ENCODE results near the gene MYPOP. TPM values are rescaled to one million over a fixed set of nuclear protein-coding genes. Genes with fewer than 3 reads are reported as not detected.

MYPOP gene
- total and polyA plus RNA-seq, 2 of the 13 experiments (the other 11 are each of a cell fraction or from before 2014, with no cell fraction given), result 2.3 to 2.7 TPM

DNA sequence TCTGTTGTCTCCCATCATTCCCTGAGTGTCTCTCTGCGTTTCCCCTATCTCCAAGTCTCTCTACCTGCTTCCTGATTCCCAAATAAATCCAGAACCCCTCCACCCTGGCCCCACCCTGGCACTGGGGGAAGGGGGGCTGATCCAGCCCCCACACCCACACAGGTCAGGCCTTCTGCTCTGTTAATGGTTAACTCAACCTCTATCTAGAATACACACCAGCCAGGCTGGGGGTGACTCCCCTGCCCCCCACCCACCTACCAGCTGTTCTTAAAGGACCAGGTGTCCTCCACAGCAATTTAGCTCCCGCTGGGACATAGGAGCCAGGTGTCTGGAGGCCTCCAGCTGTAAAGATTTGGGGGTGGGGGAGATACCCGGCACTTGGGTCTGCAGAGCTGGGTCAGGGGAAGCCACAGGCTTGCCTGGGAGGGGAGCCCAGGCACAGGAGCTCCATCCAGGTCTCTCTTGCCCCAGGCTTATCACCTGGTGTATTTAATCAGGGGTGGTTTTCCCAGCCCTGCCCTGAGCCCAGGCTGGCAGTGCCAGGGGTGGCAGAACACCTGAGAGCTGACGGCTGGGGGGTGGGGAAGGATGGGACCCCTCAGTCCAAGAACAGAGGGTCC lies 20.4 kb downstream of the MYPOP start (continued):
- TF ChIP-seq NFKB2 (CRISPR knock-in tag; IDR thresholded peaks at IDR 0.05; ENCODE audit: borderline replicate concordance) (0 out of 2 replicates have a peak, but pooled peaks have one; percentile 38), SRSF4 (IDR thresholded peaks at IDR 0.05; ENCODE audit: low read depth, low read length, poor library complexity, severe bottlenecking) (no peak), ZBTB1 (CRISPR knock-in tag; IDR thresholded peaks at IDR 0.05; ENCODE audit: borderline replicate concordance) (no peak), ZNF124 (CRISPR knock-in tag; IDR thresholded peaks at IDR 0.05) (no peak), KDM1A (CRISPR knock-in tag; IDR thresholded peaks at IDR 0.05) (no peak), BRCA1 (CRISPR knock-in tag; IDR thresholded peaks at IDR 0.05) (no peak), PRMT3 (CRISPR knock-in tag; IDR thresholded peaks at IDR 0.05; ENCODE audit: borderline replicate concordance, low read depth) (0 out of 2 replicates have a peak, but pooled peaks have one; percentile 6), FOXP1 (IDR thresholded peaks at IDR 0.05) (no peak), FOXP1 (CRISPR knock-in tag; IDR thresholded peaks at IDR 0.05) (peak; percentile 52), ZKSCAN5 (CRISPR knock-in tag; IDR thresholded peaks at IDR 0.05) (no peak), AKAP8 (CRISPR knock-in tag; IDR thresholded peaks at IDR 0.05) (peak; percentile 21), ZNF839 (CRISPR knock-in tag; IDR thresholded peaks at IDR 0.05; ENCODE audit: borderline replicate concordance) (peak; percentile 6; the same call in 1 of the 2 replicates), HNRNPL (IDR thresholded peaks at IDR 0.05; ENCODE audit: low read depth, low read length) (peak; percentile 95), MED13 (CRISPR knock-in tag; IDR thresholded peaks at IDR 0.05) (peak; percentile 68; the same call in 1 of the 2 replicates), RFXAP (CRISPR knock-in tag; IDR thresholded peaks at IDR 0.05; ENCODE audit: borderline replicate concordance) (peak; percentile 27; the same call in 1 of the 2 replicates), ZNF782 (CRISPR knock-in tag; IDR thresholded peaks at IDR 0.05; ENCODE audit: borderline replicate concordance) (no peak), ZNF605 (CRISPR knock-in tag; IDR thresholded peaks at IDR 0.05) (peak; percentile 62; the same call in 1 of the 2 replicates), ZNF790 (CRISPR knock-in tag; IDR thresholded peaks at IDR 0.05; ENCODE audit: borderline replicate concordance) (no peak; the same call in 1 of the 2 replicates), NPAS2 (CRISPR knock-in tag; IDR thresholded peaks at IDR 0.05; ENCODE audit: borderline replicate concordance) (no peak), SMYD3 (CRISPR knock-in tag; IDR thresholded peaks at IDR 0.05) (no peak), ZFP36 (IDR thresholded peaks at IDR 0.05; ENCODE audit: borderline replicate concordance, low read depth, low read length, partially characterized antibody) (no peak), RARG (CRISPR knock-in tag; IDR thresholded peaks at IDR 0.05; ENCODE audit: low read depth) (peak; percentile 43; the same call in 1 of the 2 replicates), ZNF891 (CRISPR knock-in tag; IDR thresholded peaks at IDR 0.05) (no peak), MBD4 (IDR thresholded peaks at IDR 0.05; ENCODE audit: borderline replicate concordance, low read length) (no peak), WIZ (CRISPR knock-in tag; IDR thresholded peaks at IDR 0.05) (peak; percentile 52; the same call in 1 of the 2 replicates)
- TF ChIP-seq, protein P1, sequence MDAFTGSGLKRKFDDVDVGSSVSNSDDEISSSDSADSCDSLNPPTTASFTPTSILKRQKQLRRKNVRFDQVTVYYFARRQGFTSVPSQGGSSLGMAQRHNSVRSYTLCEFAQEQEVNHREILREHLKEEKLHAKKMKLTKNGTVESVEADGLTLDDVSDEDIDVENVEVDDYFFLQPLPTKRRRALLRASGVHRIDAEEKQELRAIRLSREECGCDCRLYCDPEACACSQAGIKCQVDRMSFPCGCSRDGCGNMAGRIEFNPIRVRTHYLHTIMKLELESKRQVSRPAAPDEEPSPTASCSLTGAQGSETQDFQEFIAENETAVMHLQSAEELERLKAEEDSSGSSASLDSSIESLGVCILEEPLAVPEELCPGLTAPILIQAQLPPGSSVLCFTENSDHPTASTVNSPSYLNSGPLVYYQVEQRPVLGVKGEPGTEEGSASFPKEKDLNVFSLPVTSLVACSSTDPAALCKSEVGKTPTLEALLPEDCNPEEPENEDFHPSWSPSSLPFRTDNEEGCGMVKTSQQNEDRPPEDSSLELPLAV (CRISPR knock-in tag; conservative IDR thresholded peaks at IDR 0.05; ENCODE audit: low read depth), result no peak
- TF ChIP-seq, protein P2, sequence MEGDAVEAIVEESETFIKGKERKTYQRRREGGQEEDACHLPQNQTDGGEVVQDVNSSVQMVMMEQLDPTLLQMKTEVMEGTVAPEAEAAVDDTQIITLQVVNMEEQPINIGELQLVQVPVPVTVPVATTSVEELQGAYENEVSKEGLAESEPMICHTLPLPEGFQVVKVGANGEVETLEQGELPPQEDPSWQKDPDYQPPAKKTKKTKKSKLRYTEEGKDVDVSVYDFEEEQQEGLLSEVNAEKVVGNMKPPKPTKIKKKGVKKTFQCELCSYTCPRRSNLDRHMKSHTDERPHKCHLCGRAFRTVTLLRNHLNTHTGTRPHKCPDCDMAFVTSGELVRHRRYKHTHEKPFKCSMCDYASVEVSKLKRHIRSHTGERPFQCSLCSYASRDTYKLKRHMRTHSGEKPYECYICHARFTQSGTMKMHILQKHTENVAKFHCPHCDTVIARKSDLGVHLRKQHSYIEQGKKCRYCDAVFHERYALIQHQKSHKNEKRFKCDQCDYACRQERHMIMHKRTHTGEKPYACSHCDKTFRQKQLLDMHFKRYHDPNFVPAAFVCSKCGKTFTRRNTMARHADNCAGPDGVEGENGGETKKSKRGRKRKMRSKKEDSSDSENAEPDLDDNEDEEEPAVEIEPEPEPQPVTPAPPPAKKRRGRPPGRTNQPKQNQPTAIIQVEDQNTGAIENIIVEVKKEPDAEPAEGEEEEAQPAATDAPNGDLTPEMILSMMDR (CRISPR knock-in tag; IDR thresholded peaks at IDR 0.05), result no peak
- TF ChIP-seq, protein P3, sequence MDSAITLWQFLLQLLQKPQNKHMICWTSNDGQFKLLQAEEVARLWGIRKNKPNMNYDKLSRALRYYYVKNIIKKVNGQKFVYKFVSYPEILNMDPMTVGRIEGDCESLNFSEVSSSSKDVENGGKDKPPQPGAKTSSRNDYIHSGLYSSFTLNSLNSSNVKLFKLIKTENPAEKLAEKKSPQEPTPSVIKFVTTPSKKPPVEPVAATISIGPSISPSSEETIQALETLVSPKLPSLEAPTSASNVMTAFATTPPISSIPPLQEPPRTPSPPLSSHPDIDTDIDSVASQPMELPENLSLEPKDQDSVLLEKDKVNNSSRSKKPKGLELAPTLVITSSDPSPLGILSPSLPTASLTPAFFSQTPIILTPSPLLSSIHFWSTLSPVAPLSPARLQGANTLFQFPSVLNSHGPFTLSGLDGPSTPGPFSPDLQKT (CRISPR knock-in tag; IDR thresholded peaks at IDR 0.05; ENCODE audit: borderline replicate concordance), result no peak
